ENCODE data around the gene RAP1A.
A peak's percentile ranks its signal among the peaks of the same experiment; 100 is the strongest.
"Not testable (repeated sequence)": the region's sequence is repeated elsewhere in the genome, so short reads cannot be mapped to it uniquely, and the experiment has no call there.

The RAP1A gene

GRCh38 chr1:111656086-111657017 is 36.8 kb downstream of the RAP1A start:
- H3K4me1 Mint-ChIP-seq, result peaks cover 58% of the 10 kb centered on the region

GRCh38 chr1:111658622-111659021 is 39.0 kb downstream of the RAP1A start:
- no peaks in the 10 kb centered on the region for H3K27me3 Mint-ChIP-seq
- DNase-seq, result no peak
- peaks cover 55% of the 10 kb centered on the region for H3K4me1 Mint-ChIP-seq
- peak overlapping the region in 1 of 2 donors; percentile 41 for H3K4me3 Mint-ChIP-seq
- no peaks in the 10 kb centered on the region for H3K9me3 Mint-ChIP-seq
- no peak overlapping the region for H3K27ac Mint-ChIP-seq
- ATAC-seq, result no peak

More at GRCh38 chr1:111656086-111657017, 36.8 kb downstream of the RAP1A start:
- DNase-seq (no peak), ATAC-seq (no peak)
- no peaks in the 10 kb centered on the region for H3K9me3 Mint-ChIP-seq
- no peak overlapping the region for H3K27ac Mint-ChIP-seq
- H3K27me3 Mint-ChIP-seq, result no peaks in the 10 kb centered on the region
- peak overlapping the region in 1 of 2 donors; percentile 1 for H3K4me3 Mint-ChIP-seq

- ATAC-seq (no peak), DNase-seq (no peak)
- H3K4me1 Mint-ChIP-seq, result peaks cover 52% of the 10 kb centered on the region
- H3K27ac Mint-ChIP-seq, result no peak overlapping the region
- H3K27me3 Mint-ChIP-seq, result no peaks in the 10 kb centered on the region
- H3K9me3 Mint-ChIP-seq, result no peaks in the 10 kb centered on the region
- H3K4me3 Mint-ChIP-seq, result no peak overlapping the region
These were observed 40.9 kb downstream of the RAP1A start for GRCh38 chr1:111660204-111661150.

GRCh38 chr1:111664652-111665051 is 45.1 kb downstream of the RAP1A start:
- Mint-ChIP-seq H3K4me3 (peak overlapping the region; percentile 13 to 32), H3K9me3 (no peaks in the 10 kb centered on the region), H3K27me3 (no peaks in the 10 kb centered on the region), H3K4me1 (peaks cover 48% of the 10 kb centered on the region), H3K27ac (no peak overlapping the region)
- DNase-seq (no peak), ATAC-seq (no peak)

GRCh38 chr1:111665497-111665896 is 45.9 kb downstream of the RAP1A start:
- DNase-seq, result no peak
- ATAC-seq, result no peak
- no peaks in the 10 kb centered on the region for H3K9me3 Mint-ChIP-seq
- H3K4me1 Mint-ChIP-seq, result peaks cover 56% of the 10 kb centered on the region
- H3K27ac Mint-ChIP-seq, result no peak overlapping the region
- no peak overlapping the region for H3K4me3 Mint-ChIP-seq
- no peaks in the 10 kb centered on the region for H3K27me3 Mint-ChIP-seq

- peaks cover 70% of the 10 kb centered on the region for H3K4me1 Mint-ChIP-seq
- no peaks in the 10 kb centered on the region for H3K9me3 Mint-ChIP-seq
- ATAC-seq (no peak), DNase-seq (no peak)
- no peak overlapping the region for H3K4me3 Mint-ChIP-seq
- H3K27ac Mint-ChIP-seq, result no peak overlapping the region
- no peaks in the 10 kb centered on the region for H3K27me3 Mint-ChIP-seq
These were observed 47.2 kb downstream of the RAP1A start for GRCh38 chr1:111666828-111667227.

GRCh38 chr1:111669268-111669667 is 49.7 kb downstream of the RAP1A start:
- ATAC-seq, result no peak

GRCh38 chr1:111671852-111672251 is 52.3 kb downstream of the RAP1A start:
- Mint-ChIP-seq H3K27me3 (no peaks in the 10 kb centered on the region), H3K4me3 (no peak overlapping the region), H3K27ac (no peak overlapping the region), H3K4me1 (peaks cover 61% of the 10 kb centered on the region), H3K9me3 (peaks cover 8 to 20% of the 10 kb centered on the region in 2 donors)
- no peak for DNase-seq
- no peak for ATAC-seq

More at GRCh38 chr1:111669268-111669667, 49.7 kb downstream of the RAP1A start:
- peaks cover 68% of the 10 kb centered on the region for H3K4me1 Mint-ChIP-seq
- H3K27ac Mint-ChIP-seq, result peak overlapping the region; percentile 13 to 82
- no peaks in the 10 kb centered on the region for H3K27me3 Mint-ChIP-seq
- no peak overlapping the region for H3K4me3 Mint-ChIP-seq
- no peak for DNase-seq
- H3K9me3 Mint-ChIP-seq, result peaks cover 0 to 3% of the 10 kb centered on the region in 2 donors

- peak overlapping the region in 1 of 2 donors; percentile 29 for H3K27ac Mint-ChIP-seq
- DNase-seq, result no peak
- no peak overlapping the region for H3K4me3 Mint-ChIP-seq
- ATAC-seq, result no peak
- H3K4me1 Mint-ChIP-seq, result peaks cover 60% of the 10 kb centered on the region
- H3K27me3 Mint-ChIP-seq, result no peaks in the 10 kb centered on the region
- H3K9me3 Mint-ChIP-seq, result peaks cover 8 to 20% of the 10 kb centered on the region in 2 donors
These were observed 52.7 kb downstream of the RAP1A start for GRCh38 chr1:111672331-111672730.

GRCh38 chr1:111677604-111678003 is 58.0 kb downstream of the RAP1A start:
- H3K4me1 Mint-ChIP-seq, result peaks cover 28% of the 10 kb centered on the region
- ATAC-seq, result no peak
- H3K9me3 Mint-ChIP-seq, result peaks cover 27 to 43% of the 10 kb centered on the region in 2 donors
- no peak overlapping the region for H3K27ac Mint-ChIP-seq
- H3K4me3 Mint-ChIP-seq, result no peak overlapping the region
- DNase-seq, result no peak
- H3K27me3 Mint-ChIP-seq, result no peaks in the 10 kb centered on the region

- ATAC-seq (no peak), DNase-seq (no peak)
- no peak overlapping the region for H3K4me3 Mint-ChIP-seq
- peaks cover 22% of the 10 kb centered on the region for H3K4me1 Mint-ChIP-seq
- no peaks in the 10 kb centered on the region for H3K27me3 Mint-ChIP-seq
- H3K27ac Mint-ChIP-seq, result no peak overlapping the region
- peaks cover 46 to 55% of the 10 kb centered on the region in 2 donors for H3K9me3 Mint-ChIP-seq
These were observed 60.0 kb downstream of the RAP1A start for GRCh38 chr1:111679541-111679940.

- not testable (repeated sequence) for H3K27me3 Mint-ChIP-seq, H3K4me3 Mint-ChIP-seq, ATAC-seq, DNase-seq
- Mint-ChIP-seq H3K4me1 (peaks cover 23% of the 10 kb centered on the region), H3K9me3 (peaks cover 43 to 55% of the 10 kb centered on the region in 2 donors), H3K27ac (peak overlapping the region; percentile 63 to 69)
These were observed 60.7 kb downstream of the RAP1A start for GRCh38 chr1:111680212-111680800.

- not testable (repeated sequence) for ATAC-seq, H3K27ac Mint-ChIP-seq, DNase-seq, H3K4me3 Mint-ChIP-seq, H3K27me3 Mint-ChIP-seq
- Mint-ChIP-seq H3K4me1 (peaks cover 44% of the 10 kb centered on the region), H3K9me3 (peaks cover 33 to 45% of the 10 kb centered on the region in 2 donors)
These were observed 65.9 kb downstream of the RAP1A start for GRCh38 chr1:111685293-111686153.

GRCh38 chr1:111690306-111690617 is 70.7 kb downstream of the RAP1A start:
- H3K27me3 Mint-ChIP-seq, result no peaks in the 10 kb centered on the region
- no peak for ATAC-seq
- H3K4me1 Mint-ChIP-seq, result peaks cover 57% of the 10 kb centered on the region
- DNase-seq, result no peak
- H3K9me3 Mint-ChIP-seq, result peaks cover 0 to 4% of the 10 kb centered on the region in 2 donors
- H3K4me3 Mint-ChIP-seq, result no peak overlapping the region
- no peak overlapping the region for H3K27ac Mint-ChIP-seq

Measured in stimulated activated naive CD8-positive, alpha-beta T cell treated with anti-CD3 and anti-CD28 coated beads, Interleukin-15, amount 100 ng/mL, for 72 hours (primary cell).